ENCODE data around the gene NFU1.

- TF ChIP-seq CTCF (conservative IDR thresholded peaks at IDR 0.05; ENCODE audit: low read depth in 2 of 2) (no peak), EZH2 (IDR thresholded peaks at IDR 0.05; ENCODE audit: low read depth, unreplicated experiment) (no peak), POLR2AphosphoS5 (IDR thresholded peaks at IDR 0.05; ENCODE audit: low read depth) (no peak), JUNB (IDR thresholded peaks at IDR 0.05; ENCODE audit: unreplicated experiment) (no peak), EZH2phosphoT487 (IDR thresholded peaks at IDR 0.05; ENCODE audit: unreplicated experiment) (no peak), ZNF114 (CRISPR knock-in tag; IDR thresholded peaks at IDR 0.05) (no peak), REST (IDR thresholded peaks at IDR 0.05; ENCODE audit: unreplicated experiment) (no peak), CREB1 (CRISPR knock-in tag; IDR thresholded peaks at IDR 0.05; ENCODE audit: low read depth) (no peak)
Observed at GRCh38 chr2:69358914-69359313, 78.3 kb downstream of the NFU1 start.

Data from GM23338 (cell line).